ENCODE measurements around the gene DGKK. TPM values are rescaled to one million over a fixed set of nuclear protein-coding genes. Genes with fewer than 3 reads are reported as not detected.

Gene DGKK, protein sequence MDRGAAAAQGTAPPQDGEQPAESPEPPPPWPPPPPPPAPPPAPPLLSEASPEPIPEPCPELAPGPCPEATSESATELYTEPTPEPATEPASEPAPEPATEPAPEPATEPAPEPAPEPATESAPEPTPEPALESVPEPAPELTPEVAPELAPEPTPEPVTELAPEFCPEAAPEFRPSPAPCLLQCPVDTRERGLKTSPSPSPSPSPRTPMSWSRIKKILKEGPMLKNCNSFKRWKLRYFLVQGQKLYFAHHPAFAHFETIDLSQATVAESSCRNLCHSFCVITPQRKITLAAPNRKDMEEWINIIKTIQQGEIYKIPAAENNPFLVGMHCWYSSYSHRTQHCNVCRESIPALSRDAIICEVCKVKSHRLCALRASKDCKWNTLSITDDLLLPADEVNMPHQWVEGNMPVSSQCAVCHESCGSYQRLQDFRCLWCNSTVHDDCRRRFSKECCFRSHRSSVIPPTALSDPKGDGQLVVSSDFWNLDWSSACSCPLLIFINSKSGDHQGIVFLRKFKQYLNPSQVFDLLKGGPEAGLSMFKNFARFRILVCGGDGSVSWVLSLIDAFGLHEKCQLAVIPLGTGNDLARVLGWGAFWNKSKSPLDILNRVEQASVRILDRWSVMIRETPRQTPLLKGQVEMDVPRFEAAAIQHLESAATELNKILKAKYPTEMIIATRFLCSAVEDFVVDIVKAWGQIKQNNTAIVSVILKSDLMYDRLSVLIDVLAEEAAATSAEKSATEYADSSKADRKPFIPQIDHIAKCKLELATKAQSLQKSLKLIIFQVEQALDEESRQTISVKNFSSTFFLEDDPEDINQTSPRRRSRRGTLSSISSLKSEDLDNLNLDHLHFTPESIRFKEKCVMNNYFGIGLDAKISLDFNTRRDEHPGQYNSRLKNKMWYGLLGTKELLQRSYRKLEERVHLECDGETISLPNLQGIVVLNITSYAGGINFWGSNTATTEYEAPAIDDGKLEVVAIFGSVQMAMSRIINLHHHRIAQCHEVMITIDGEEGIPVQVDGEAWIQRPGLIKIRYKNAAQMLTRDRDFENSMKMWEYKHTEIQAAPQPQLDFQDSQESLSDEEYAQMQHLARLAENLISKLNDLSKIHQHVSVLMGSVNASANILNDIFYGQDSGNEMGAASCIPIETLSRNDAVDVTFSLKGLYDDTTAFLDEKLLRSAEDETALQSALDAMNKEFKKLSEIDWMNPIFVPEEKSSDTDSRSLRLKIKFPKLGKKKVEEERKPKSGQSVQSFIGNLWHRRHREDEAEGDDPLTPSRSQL
- total RNA-seq, result not detected in 2 replicates

DNA sequence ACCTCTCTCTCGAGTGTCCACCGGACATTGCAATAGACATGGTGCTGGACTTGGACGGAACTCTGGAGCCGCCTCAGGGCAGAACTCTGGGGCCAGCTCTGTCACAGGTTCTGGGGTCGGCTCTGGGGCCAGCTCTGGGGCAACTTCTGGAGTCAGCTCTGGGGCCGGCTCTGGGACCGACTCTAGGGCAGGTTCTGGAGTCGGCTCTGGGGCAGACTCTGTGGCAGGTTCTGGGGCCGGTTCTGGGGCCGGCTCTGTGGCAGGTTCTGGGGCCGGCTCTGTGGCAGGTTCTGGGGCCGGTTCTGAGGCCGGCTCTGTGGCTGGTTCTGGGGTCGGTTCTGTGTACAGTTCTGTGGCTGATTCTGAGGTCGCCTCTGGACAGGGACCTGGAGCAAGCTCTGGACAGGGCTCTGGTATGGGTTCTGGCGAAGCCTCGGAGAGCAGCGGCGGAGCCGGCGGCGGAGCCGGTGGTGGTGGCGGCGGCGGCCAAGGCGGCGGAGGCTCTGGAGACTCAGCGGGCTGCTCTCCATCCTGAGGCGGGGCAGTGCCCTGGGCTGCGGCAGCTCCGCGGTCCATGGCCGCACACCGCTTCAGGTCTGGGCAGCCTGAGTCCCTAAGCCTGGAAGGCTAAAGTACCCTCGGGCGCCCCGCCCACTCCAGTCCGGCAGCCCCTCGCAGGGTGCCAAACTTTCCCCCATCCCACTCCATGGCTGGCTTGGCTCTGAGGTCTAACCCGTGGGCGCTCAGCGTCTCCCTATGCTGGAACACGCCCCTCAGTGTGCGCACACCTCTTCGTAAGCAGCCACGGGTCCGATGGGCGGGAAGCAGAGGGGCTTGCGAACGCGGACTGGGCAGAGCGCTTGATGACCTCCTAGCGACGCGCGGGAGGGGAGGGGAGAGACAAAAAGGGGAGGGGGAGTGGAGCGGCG, at the start of gene DGKK:
TSS of gene DGKK (minus strand) at position 723 of the 929 bp plus-strand sequence. CDS start at position 576, 147 bp downstream.

